SK-N-SH (cell line): ENCODE results near the gene LRFN4. TPM values are rescaled to one million over a fixed set of nuclear protein-coding genes. Genes with fewer than 3 reads are reported as not detected.
A peak's percentile ranks its signal among the peaks of the same experiment; 100 is the strongest.

Source experiments
- CTCF ChIA-PET: fragments of 300-600, 350-600 bp; formaldehyde crosslinking; extraction: SDS; loops from one replicate; lab custom pipeline; 2021; lab: Yijun Ruan, JAX
- POLR2A ChIA-PET: fragments of 350-600 bp; sonication (Branson Sonifier 250); formaldehyde crosslinking; extraction: SDS; loops from one replicate; lab custom pipeline; 2020; ENCODE audit warnings: antibody characterized with exemption, inconsistent platforms; lab: Yijun Ruan, JAX
- DNase-seq: peaks from one replicate; pipeline ENCODE4 v3.0.0; 2012
- H2AFZ ChIP-seq: fragments of 200-600 bp; sonication (generic); 2 replicates; pipeline ENCODE4 v1.8.1; 2016; ENCODE audit warnings: antibody characterized with exemption, mild to moderate bottlenecking, low read depth
- H3F3A ChIP-seq: fragments of 200-600 bp; sonication (generic); replicated peaks from 2 replicates; pipeline ENCODE3; 2016; ENCODE audit warnings: antibody characterized with exemption, mild to moderate bottlenecking; ENCODE audit not compliant: insufficient read depth
- H3K27ac ChIP-seq, 2 experiments: fragments of 200-500 bp in 1 of 2; fragments of 200-600 bp in 1 of 2; sonication (Bioruptor generic) in 1 of 2; sonication (generic), shearing (Covaris generic) in 1 of 2; 2 replicates each; pipeline versions ENCODE4 v1.5.1 to v1.6.1; 2014 to 2016; ENCODE audit warnings: low read depth in 2 of 2, inconsistent platforms in 1 of 2, low read length in 1 of 2, mild to moderate bottlenecking in 1 of 2, mixed read lengths in 1 of 2
- H3K27me3 ChIP-seq: fragments of 200-600 bp; sonication (generic), shearing (Covaris generic); 2 replicates; pipeline ENCODE4 v1.6.1; 2016; ENCODE audit warnings: mixed run types; ENCODE audit not compliant: insufficient read depth
- H3K36me3 ChIP-seq, 2 experiments: fragments of 200-500 bp in 1 of 2; fragments of 200-600 bp in 1 of 2; sonication (Bioruptor generic) in 1 of 2; sonication (generic) in 1 of 2; replicated peaks in 1 of 2; 2 replicates each; pipeline versions ENCODE3 to v1.5.1; 2014 to 2016; ENCODE audit warnings: low read length in 1 of 2, mild to moderate bottlenecking in 1 of 2; ENCODE audit not compliant: insufficient read depth in 2 of 2, control insufficient read depth in 1 of 2
- H3K4me1 ChIP-seq, 2 experiments: fragments of 200-500 bp in 1 of 2; fragments of 200-600 bp in 1 of 2; sonication (Bioruptor generic) in 1 of 2; sonication (generic), shearing (Covaris generic) in 1 of 2; 2 replicates each; pipeline versions ENCODE4 v1.5.1 to v1.6.1; 2014 to 2016; ENCODE audit warnings: low read depth in 1 of 2, low read length in 1 of 2, mixed run types in 1 of 2; ENCODE audit not compliant: insufficient read depth in 2 of 2, control insufficient read depth in 1 of 2
- H3K4me2 ChIP-seq: fragments of 200-600 bp; sonication (generic), shearing (Covaris generic); 2 replicates; pipeline ENCODE4 v1.6.1; 2017; ENCODE audit warnings: mixed run types
- H3K4me3 ChIP-seq, 2 experiments: fragments of 200-500 bp in 1 of 2; fragments of 200-600 bp in 1 of 2; sonication (Bioruptor generic) in 1 of 2; sonication (generic), shearing (Covaris generic) in 1 of 2; 2 replicates each; pipeline versions ENCODE4 v1.5.1 to v1.8.1; 2014 to 2016; ENCODE audit warnings: low read depth in 2 of 2, inconsistent platforms in 1 of 2, low read length in 1 of 2, mild to moderate bottlenecking in 1 of 2, mixed read lengths in 1 of 2, moderate library complexity in 1 of 2
- H3K79me2 ChIP-seq: fragments of 200-600 bp; sonication (generic); 2 replicates; pipeline ENCODE4 v1.8.1; 2017; ENCODE audit warnings: mild to moderate bottlenecking; ENCODE audit not compliant: insufficient read depth
- H3K9ac ChIP-seq: fragments of 200-600 bp; sonication (generic); 2 replicates; pipeline ENCODE4 v1.6.1; 2017; ENCODE audit warnings: mixed run types
- H3K9me2 ChIP-seq: fragments of 200-600 bp; sonication (generic); 2 replicates; pipeline ENCODE4 v1.6.1; 2017; ENCODE audit warnings: mixed run types
- H3K9me3 ChIP-seq: fragments of 200-600 bp; sonication (generic); 2 replicates; pipeline ENCODE4 v1.6.1; 2017; ENCODE audit warnings: mixed run types, mild to moderate bottlenecking, moderate library complexity
- H4K20me1 ChIP-seq: fragments of 200-600 bp; sonication (generic); 2 replicates; pipeline ENCODE4 v1.6.1; 2017; ENCODE audit warnings: mild to moderate bottlenecking, mixed run types; ENCODE audit not compliant: insufficient read depth
- ELF1 ChIP-seq: IDR thresholded peaks from 2 replicates; pipeline ENCODE4 v1.4.0; 2012
- EZH2phosphoT487 ChIP-seq: fragments of 200-600 bp; sonication (generic); IDR thresholded peaks from 2 replicates; pipeline ENCODE4 v1.6.1; 2017; ENCODE audit warnings: low read depth, mixed run types, mild to moderate bottlenecking, antibody characterized with exemption, moderate library complexity, borderline replicate concordance
- GATA2 ChIP-seq: sonication (generic); formaldehyde crosslinking; IDR thresholded peaks from 2 replicates; pipeline ENCODE4 v1.5.0; 2020; ENCODE audit warnings: mild to moderate bottlenecking, missing genetic modification reagents
- MEF2A ChIP-seq: IDR thresholded peaks from 2 replicates; pipeline ENCODE4 v1.4.0; 2012; ENCODE audit warnings: low read depth, borderline replicate concordance
- MXI1 ChIP-seq: IDR thresholded peaks from 2 replicates; pipeline ENCODE4 v1.6.1; 2012; ENCODE audit warnings: mild to moderate bottlenecking, low read depth, low read length, improper control_type of control experiment
- RCOR1 ChIP-seq: fragments of 150-350 bp; IDR thresholded peaks from 2 replicates; pipeline ENCODE4 v1.6.1; 2017; ENCODE audit warnings: antibody characterized with exemption, low read length
- TAF1 ChIP-seq: IDR thresholded peaks from 2 replicates; pipeline ENCODE4 v1.6.1; 2012; ENCODE audit warnings: low read depth, mild to moderate bottlenecking, low read length, moderate library complexity, borderline replicate concordance
- WGBS: methylation state at CpG from one replicate; pipeline ENCODE4 v1.1.6; 2017; ENCODE audit warnings: low lambda C conversion rate; 5-methylcytosine and 5-hydroxymethylcytosine counted together
- polyA plus RNA-seq, 3 experiments: library from polyadenylated mRNA; depleted of rRNA; stranded (reverse); fragments of >200 nt; gene quantifications; 2 replicates each; pipeline ENCODE4 v1.2.3, GENCODE V29; 2012
- TF ChIP-seq, protein P1 (sequence below): fragments of 150-350 bp; IDR thresholded peaks from 2 replicates; pipeline ENCODE4 v1.6.1; 2016; ENCODE audit warnings: mild to moderate bottlenecking, low read depth, low read length
- TF ChIP-seq, protein P2 (sequence below): fragments of 150-350 bp; IDR thresholded peaks from 2 replicates; pipeline ENCODE4 v1.6.1; 2017; ENCODE audit warnings: antibody characterized with exemption, low read length, low read depth, borderline replicate concordance
- TF ChIP-seq, protein P3 (sequence below): IDR thresholded peaks from 2 replicates; pipeline ENCODE4 v1.4.0; 2012; ENCODE audit warnings: low read depth, borderline replicate concordance

The LRFN4 gene
- polyA plus RNA-seq, 1 of the 3 experiments (the other 2 are of a cell fraction): 15.9 TPM

DNA sequence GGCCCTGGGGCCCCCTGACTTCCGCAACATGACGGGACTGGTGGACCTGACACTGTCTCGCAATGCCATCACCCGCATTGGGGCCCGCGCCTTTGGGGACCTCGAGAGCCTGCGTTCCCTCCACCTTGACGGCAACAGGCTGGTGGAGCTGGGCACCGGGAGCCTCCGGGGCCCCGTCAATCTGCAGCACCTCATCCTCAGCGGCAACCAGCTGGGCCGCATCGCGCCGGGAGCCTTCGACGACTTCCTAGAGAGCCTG is 992 bp downstream of the LRFN4 start:
- peaks cover 14% of the 10 kb centered on the region for H3K79me2 ChIP-seq
- peak overlapping the region; percentile 67 for H3K4me2 ChIP-seq
- H3K27ac ChIP-seq: no peak overlapping the region
- peaks cover 0 to 2% of the 10 kb centered on the region in 2 experiments for H3K36me3 ChIP-seq
- no peak overlapping the region for H3K9ac ChIP-seq
- H3K27me3 ChIP-seq: no peaks in the 10 kb centered on the region
- H3K4me1 ChIP-seq: peaks cover 0 to 10% of the 10 kb centered on the region in 2 experiments; a peak in 2 of 4 replicates
- ChIA-PET POLR2A (interaction anchor here (0.8 kb wide), 1 partner anchor 21 kb away, joined by 3 read pairs; no protein-coding TSS in a partner anchor), CTCF (interaction anchor here (0.6 to 1.4 kb wide), 4 partner anchors 12 to 616 kb away, joined by 3 read pairs; partner anchors contain the start of gene C11orf86)
- peak overlapping the region; percentile 49 to 81; a peak in 2 of 4 replicates for H3K4me3 ChIP-seq
- no peaks in the 10 kb centered on the region for H3F3A ChIP-seq
- no peak for DNase-seq
- WGBS: no CpG with 5 or more reads among the region's 19 CpGs
- H2AFZ ChIP-seq: no peak overlapping the region
- no peaks in the 10 kb centered on the region for H4K20me1 ChIP-seq
- TF ChIP-seq EZH2phosphoT487: no peak
- no peak for TF ChIP-seq MEF2A
- TF ChIP-seq, protein P1, sequence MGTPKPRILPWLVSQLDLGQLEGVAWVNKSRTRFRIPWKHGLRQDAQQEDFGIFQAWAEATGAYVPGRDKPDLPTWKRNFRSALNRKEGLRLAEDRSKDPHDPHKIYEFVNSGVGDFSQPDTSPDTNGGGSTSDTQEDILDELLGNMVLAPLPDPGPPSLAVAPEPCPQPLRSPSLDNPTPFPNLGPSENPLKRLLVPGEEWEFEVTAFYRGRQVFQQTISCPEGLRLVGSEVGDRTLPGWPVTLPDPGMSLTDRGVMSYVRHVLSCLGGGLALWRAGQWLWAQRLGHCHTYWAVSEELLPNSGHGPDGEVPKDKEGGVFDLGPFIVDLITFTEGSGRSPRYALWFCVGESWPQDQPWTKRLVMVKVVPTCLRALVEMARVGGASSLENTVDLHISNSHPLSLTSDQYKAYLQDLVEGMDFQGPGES: no peak
- TF ChIP-seq RCOR1: no peak
- TF ChIP-seq, protein P2, sequence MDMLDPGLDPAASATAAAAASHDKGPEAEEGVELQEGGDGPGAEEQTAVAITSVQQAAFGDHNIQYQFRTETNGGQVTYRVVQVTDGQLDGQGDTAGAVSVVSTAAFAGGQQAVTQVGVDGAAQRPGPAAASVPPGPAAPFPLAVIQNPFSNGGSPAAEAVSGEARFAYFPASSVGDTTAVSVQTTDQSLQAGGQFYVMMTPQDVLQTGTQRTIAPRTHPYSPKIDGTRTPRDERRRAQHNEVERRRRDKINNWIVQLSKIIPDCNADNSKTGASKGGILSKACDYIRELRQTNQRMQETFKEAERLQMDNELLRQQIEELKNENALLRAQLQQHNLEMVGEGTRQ: no peak
- no peak for TF ChIP-seq TAF1
- no peak for TF ChIP-seq ELF1
- TF ChIP-seq, protein P3, sequence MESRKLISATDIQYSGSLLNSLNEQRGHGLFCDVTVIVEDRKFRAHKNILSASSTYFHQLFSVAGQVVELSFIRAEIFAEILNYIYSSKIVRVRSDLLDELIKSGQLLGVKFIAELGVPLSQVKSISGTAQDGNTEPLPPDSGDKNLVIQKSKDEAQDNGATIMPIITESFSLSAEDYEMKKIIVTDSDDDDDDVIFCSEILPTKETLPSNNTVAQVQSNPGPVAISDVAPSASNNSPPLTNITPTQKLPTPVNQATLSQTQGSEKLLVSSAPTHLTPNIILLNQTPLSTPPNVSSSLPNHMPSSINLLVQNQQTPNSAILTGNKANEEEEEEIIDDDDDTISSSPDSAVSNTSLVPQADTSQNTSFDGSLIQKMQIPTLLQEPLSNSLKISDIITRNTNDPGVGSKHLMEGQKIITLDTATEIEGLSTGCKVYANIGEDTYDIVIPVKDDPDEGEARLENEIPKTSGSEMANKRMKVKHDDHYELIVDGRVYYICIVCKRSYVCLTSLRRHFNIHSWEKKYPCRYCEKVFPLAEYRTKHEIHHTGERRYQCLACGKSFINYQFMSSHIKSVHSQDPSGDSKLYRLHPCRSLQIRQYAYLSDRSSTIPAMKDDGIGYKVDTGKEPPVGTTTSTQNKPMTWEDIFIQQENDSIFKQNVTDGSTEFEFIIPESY: no peak
- TF ChIP-seq GATA2 (CRISPR knock-in tag): no peak
- no peaks in the 10 kb centered on the region for H3K9me3 ChIP-seq
- no peaks in the 10 kb centered on the region for H3K9me2 ChIP-seq

DNA sequence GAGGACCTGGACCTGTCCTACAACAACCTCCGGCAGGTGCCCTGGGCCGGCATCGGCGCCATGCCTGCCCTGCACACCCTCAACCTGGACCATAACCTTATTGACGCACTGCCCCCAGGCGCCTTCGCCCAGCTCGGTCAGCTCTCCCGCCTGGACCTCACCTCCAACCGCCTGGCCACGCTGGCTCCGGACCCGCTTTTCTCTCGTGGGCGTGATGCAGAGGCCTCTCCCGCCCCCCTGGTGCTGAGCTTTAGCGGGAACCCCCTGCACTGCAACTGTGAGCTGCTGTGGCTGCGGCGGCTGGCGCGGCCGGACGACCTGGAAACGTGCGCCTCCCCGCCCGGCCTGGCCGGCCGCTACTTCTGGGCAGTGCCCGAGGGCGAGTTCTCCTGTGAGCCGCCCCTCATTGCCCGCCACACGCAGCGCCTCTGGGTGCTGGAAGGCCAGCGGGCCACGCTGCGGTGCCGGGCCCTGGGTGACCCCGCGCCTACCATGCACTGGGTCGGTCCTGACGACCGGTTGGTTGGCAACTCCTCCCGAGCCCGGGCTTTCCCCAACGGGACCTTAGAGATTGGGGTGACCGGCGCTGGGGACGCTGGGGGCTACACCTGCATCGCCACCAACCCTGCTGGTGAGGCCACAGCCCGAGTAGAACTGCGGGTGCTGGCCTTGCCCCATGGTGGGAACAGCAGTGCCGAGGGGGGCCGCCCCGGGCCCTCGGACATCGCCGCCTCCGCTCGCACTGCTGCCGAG is 1.5 kb downstream of the LRFN4 start:
- no peaks in the 10 kb centered on the region for H4K20me1 ChIP-seq
- no peak overlapping the region for H3K4me2 ChIP-seq
- H3K9ac ChIP-seq: no peak overlapping the region
- H3K4me1 ChIP-seq: peaks cover 0 to 10% of the 10 kb centered on the region in 2 experiments; a peak in 2 of 4 replicates
- 96% methylated on average over 49 of the region's 62 CpGs for WGBS
- POLR2A ChIA-PET: no interaction called here
- no peaks in the 10 kb centered on the region for H3F3A ChIP-seq
- no peak overlapping the region for H3K4me3 ChIP-seq
- no peak overlapping the region for H3K27ac ChIP-seq
- TF ChIP-seq, protein P3: no peak
- no peak for TF ChIP-seq MXI1
- DNase-seq: no peak
- no peaks in the 10 kb centered on the region for H3K9me2 ChIP-seq
- H3K27me3 ChIP-seq: no peaks in the 10 kb centered on the region
- H3K9me3 ChIP-seq: no peaks in the 10 kb centered on the region
- peaks cover 14% of the 10 kb centered on the region for H3K79me2 ChIP-seq
- CTCF ChIA-PET: interaction anchor here (0.7 to 1.4 kb wide), 3 partner anchors 12 to 118 kb away, joined by 3 read pairs; partner anchors contain the start of gene C11orf86
- H2AFZ ChIP-seq: no peak overlapping the region
- H3K36me3 ChIP-seq: peaks cover 0 to 2% of the 10 kb centered on the region in 2 experiments
